Fibroblast of peridontal ligament (primary cell): ENCODE results near the gene MAMLD1.

ENCODE experiments used
- DNase-seq: peaks from one replicate; pipeline ENCODE4 v3.0.0-alpha.2; 2010; ENCODE audit errors: extremely low read depth

Gene MAMLD1

GRCh38 chrX:150530821-150531220, 167.7 kb downstream of the MAMLD1 start:
- no peak for DNase-seq

DNA sequence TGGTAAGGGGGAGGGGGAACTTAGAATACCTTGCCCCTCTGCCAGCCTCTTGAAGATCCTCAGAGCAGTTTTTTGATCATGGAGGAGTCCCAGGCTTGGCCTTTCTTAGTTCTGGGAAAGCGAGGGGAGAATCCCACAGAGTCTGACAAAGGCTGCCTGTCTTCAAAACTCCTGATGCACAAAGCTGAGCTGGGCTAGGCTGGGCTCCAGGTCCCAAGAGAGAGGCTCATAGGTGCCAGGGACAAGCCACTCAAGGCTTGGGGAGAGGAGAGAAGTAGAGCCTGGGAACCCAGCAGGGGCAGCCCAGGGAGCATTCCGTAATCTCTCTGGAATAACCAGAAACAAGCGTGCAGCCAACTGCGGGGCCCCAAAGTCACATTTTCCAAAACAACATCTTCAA, 168.3 kb downstream of the MAMLD1 start:
- DNase-seq: no peak

DNA sequence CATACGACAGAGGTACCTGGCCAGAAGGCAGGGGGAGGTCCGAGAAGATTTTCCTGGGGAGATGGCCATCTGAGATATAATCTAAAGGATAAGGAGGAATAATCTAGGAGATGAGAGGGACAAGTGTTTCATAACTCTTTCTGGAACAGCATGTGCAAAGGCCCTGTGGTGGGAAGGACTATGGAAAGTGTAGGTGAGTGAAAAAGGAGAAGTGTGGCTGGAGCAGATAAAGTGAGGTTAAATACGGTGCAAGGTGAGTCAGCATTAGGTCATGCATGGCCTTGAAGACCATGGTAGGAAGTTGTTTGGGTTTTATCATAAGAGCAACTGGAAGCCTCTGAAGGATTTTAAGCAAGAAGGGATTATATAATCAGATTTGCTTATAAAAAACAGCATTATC, 170.7 kb downstream of the MAMLD1 start:
- no peak for DNase-seq

DNA sequence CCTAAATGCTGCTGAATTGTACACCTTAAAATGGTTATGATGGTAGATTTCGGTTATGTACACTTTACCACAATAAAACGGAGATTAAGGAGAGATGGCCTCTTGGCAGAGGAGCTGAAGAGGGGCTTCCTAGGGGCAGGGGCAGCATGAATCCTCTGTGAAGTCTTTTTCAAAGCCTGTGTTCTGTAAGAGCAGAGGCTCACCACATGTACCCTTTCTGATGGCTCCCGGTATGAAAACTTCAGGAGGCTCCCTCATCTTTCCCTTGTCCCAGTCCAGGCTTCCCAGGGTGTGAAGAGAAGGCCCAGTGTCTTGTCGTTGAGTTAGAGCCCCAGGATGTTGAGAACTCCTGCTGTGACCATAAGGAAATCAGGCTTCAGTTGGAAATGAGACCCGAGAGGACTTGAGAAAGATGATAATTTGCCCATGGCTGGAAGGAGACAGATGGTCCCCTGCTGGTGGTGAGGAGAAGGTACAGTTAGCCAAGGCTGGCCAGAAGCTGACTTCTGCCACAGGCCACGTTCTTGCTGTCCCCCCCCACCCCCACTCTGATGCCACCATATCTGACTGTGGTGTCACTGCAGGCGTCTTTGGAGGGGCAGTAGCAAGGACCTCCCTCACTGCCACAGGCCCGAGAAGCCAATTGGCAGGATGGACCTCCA, 173.5 kb downstream of the MAMLD1 start:
- no peak for DNase-seq

GRCh38 chrX:150537851-150538250, 174.7 kb downstream of the MAMLD1 start:
- no peak for DNase-seq

DNA sequence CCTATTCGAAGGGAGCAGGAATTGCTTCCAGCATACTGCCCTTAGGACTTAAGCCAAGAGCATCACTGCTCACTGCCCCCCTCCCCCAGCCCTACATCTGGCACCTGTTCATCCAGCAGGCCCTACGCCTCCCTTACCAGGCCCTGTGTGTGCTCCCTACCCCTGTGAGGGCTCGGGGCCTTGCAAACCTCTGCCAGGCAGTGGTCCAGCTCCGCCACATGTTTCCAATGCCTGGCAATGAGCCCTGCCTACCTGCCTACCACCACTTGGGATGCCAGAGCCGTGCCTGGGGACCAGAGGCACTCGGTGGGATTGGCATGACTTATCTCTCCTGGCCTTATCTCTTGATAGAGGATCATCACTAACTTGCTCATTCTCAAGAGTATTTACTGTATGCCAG, 177.8 kb downstream of the MAMLD1 start:
- no peak for DNase-seq

DNA sequence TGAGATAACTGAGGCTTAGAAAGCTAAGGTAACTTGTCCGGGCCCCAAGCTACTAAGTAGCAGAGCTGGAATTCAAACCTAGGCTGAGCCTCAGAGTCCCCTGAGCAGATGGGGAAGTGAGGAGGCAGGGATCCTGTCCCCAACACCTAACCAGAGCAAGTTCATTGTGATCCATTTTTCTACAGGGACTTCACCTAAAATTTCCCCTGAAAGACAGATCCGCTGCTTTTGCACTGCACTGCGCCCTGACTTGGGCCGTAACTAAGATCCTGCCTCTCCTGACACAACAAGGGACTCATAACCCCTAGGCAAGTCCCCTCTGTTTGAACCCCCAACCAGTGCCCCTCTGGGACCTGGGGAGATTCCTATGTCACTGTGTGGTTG, 179.7 kb downstream of the MAMLD1 start:
- DNase-seq: no peak

DNA sequence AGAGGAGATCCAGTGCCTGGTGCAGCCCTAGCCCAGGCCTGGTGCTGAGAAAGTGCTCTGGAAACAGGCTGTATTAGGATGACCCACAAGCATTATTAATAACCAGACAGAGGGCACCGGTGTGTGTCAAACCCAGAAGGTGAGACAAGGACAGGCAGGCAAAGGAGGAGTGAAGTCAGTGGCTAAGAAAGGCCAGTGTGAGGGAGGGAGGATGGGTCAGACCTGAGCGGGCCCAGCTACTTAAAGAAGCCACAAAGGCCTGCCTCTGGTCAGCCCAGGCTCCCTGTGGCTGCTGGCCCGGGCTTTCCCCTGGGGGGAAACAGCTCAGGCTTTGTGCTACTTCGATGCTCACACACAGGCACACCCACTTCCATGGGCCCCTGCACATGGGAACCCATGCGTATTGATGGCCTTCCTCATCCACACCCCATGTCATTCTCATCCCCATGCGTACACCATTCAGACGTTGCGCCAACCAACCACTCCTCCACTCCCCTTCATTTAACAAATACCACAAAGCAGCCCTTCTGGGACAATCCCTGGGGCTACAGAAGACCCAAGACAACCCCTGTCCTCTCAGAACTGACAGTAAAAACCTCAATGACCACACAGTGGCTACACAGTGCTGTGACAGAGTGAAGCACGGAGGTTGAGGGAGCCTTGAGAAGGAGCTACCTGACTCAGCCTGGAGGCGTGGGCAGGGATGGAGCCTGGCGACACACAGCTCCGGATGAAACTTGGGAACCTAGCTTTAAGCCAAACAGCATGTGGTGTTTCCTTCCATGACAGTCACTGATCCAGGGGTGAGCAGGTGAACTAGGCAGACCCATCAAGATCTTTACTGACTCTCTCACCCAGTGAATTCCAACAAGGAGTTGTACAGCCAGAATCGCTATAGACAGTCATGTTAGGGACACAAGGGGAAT, 180.4 kb downstream of the MAMLD1 start:
- no peak for DNase-seq

- no peak for DNase-seq
Measured at GRCh38 chrX:150544222-150544787, 181.2 kb downstream of the MAMLD1 start.

- no peak for DNase-seq
Measured at GRCh38 chrX:150544835-150545770, 182.0 kb downstream of the MAMLD1 start.

- no peak for DNase-seq
Measured at GRCh38 chrX:150546711-150547153, 183.6 kb downstream of the MAMLD1 start.

GRCh38 chrX:150547375-150548115, 184.4 kb downstream of the MAMLD1 start:
- DNase-seq: peak; percentile 23

GRCh38 chrX:150548251-150548650, 185.1 kb downstream of the MAMLD1 start:
- DNase-seq: no peak

DNA sequence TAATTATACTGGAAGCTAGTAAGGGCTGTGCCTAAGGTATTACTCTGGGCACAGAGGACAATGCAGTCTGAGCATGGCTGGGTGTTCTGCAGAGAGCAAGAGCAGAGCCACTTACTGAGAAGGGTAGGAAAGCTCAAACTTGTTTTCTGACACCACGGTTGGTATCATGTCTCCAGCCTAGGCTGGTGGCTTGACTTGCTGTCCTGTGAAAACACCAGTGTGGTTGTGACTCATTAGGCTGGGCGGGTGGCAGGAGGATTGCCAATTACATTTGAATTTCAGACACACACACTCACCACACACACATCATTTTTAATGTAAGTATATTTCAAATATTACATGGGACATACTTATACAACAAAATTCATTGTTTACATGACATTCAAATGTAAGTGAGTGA, 185.6 kb downstream of the MAMLD1 start:
- peak; percentile 25 for DNase-seq

DNA sequence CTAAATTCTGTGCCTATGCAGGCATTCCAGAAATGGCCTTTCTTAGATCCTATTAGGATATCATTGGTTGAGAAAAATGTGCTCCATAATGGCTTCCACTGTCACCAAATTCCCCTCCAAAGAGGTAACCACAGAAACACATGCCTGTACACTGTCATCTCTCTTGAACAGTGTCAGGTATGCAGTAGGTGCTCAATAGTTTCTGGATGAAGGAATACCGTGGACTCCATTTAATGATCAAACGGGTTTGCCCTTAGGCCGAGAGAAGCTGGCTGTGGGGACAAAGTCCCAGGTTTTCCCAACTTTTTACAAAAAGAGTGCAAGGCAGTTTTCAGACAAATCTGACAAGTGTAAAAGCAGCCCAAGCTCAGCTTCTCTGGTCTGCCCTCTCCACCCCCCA, 188.8 kb downstream of the MAMLD1 start:
- no peak for DNase-seq

DNA sequence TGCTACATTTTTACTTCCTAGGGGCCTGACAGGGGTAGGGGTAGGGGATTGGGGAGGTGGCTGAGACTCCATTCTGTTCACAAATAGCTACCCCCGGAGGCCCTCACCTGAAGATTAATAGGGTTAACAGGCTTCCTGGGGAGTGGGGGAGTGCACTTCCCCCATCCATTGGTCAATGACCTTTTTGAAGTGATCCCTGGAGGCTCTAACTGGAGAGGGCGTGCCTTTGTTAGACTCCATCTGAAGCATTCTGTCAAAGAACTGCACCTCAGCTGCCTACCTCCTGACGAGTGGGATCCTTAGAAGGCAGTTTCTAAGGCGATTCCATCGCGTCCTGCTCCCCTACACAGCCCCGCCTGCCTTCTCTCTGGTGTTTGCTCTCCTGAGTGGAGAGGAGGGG, 195.3 kb downstream of the MAMLD1 start:
- no peak for DNase-seq
